Activated T-cell treated with anti-CD3 and anti-CD28 coated beads, Interleukin-2, amount 50 U/mL, for 4 hours (primary cell): Measurements from ENCODE around the gene NOS1AP. TPM values are rescaled to one million over a fixed set of nuclear protein-coding genes. Genes with fewer than 3 reads are reported as not detected.

Experiments
- ATAC-seq, 2 donors: fragments of 200-7000 bp; cut with Tn5 transposase; one replicate each; pipeline ENCODE4 v1.10.0; 2021
- DNase-seq: peaks from one replicate; pipeline ENCODE4 v3.0.0-alpha.2; 2020
- H3K27me3 Mint-ChIP-seq: one replicate; pipeline ENCODE4 v1.8.0; 2021; ENCODE audit warnings: low read depth, mixed read lengths
- H3K36me3 Mint-ChIP-seq: one replicate; pipeline ENCODE4 v1.8.0; 2022; ENCODE audit warnings: mixed read lengths; ENCODE audit not compliant: insufficient read depth
- H3K4me1 Mint-ChIP-seq: one replicate; pipeline ENCODE4 v1.8.0; 2021; ENCODE audit warnings: low read depth, mixed read lengths
- H3K4me3 Mint-ChIP-seq: one replicate; pipeline ENCODE4 v1.8.0; 2021; ENCODE audit warnings: mild to moderate bottlenecking, moderate library complexity, mixed read lengths
- H3K9me3 Mint-ChIP-seq: one replicate; pipeline ENCODE4 v1.8.0; 2021; ENCODE audit warnings: mixed read lengths
- total RNA-seq, 3 donors: library from RNA; stranded (reverse); gene quantifications; one replicate each; pipeline ENCODE4 v1.2.1, GENCODE V29; 2021

NOS1AP gene
- total RNA-seq, 3 donors from 2014 or later: 0.05 to 0.37 (median 0.13) TPM

- Mint-ChIP-seq H3K36me3 (no peaks in the 10 kb centered on the region), H3K4me1 (no peaks in the 10 kb centered on the region), H3K4me3 (no peak overlapping the region), H3K27me3 (peaks cover 18% of the 10 kb centered on the region), H3K9me3 (no peaks in the 10 kb centered on the region)
- DNase-seq (no peak), ATAC-seq (no peak)
Measured at GRCh38 chr1:162234571-162234970, 165.1 kb downstream of the NOS1AP start.

GRCh38 chr1:162235241-162235800 lies 165.8 kb downstream of the NOS1AP start:
- no peak for ATAC-seq
- H3K27me3 Mint-ChIP-seq: peaks cover 20% of the 10 kb centered on the region
- H3K36me3 Mint-ChIP-seq: no peaks in the 10 kb centered on the region
- DNase-seq: no peak
- H3K4me3 Mint-ChIP-seq: no peak overlapping the region
- no peaks in the 10 kb centered on the region for H3K9me3 Mint-ChIP-seq
- H3K4me1 Mint-ChIP-seq: no peaks in the 10 kb centered on the region

- Mint-ChIP-seq H3K4me3 (no peak overlapping the region), H3K9me3 (no peaks in the 10 kb centered on the region), H3K36me3 (no peaks in the 10 kb centered on the region), H3K27me3 (peaks cover 23% of the 10 kb centered on the region), H3K4me1 (no peaks in the 10 kb centered on the region)
- ATAC-seq (no peak), DNase-seq (no peak)
Measured at GRCh38 chr1:162236201-162236600, 166.7 kb downstream of the NOS1AP start.

- no peaks in the 10 kb centered on the region for H3K36me3 Mint-ChIP-seq
- peaks cover 24% of the 10 kb centered on the region for H3K27me3 Mint-ChIP-seq
- H3K4me1 Mint-ChIP-seq: no peaks in the 10 kb centered on the region
- no peak overlapping the region for H3K4me3 Mint-ChIP-seq
- DNase-seq (no peak), ATAC-seq (no peak)
- no peaks in the 10 kb centered on the region for H3K9me3 Mint-ChIP-seq
Measured at GRCh38 chr1:162236618-162237017, 167.1 kb downstream of the NOS1AP start.

GRCh38 chr1:162240577-162240976 lies 171.1 kb downstream of the NOS1AP start:
- Mint-ChIP-seq H3K4me3 (no peak overlapping the region), H3K9me3 (no peaks in the 10 kb centered on the region), H3K27me3 (peaks cover 16% of the 10 kb centered on the region), H3K36me3 (no peaks in the 10 kb centered on the region), H3K4me1 (no peaks in the 10 kb centered on the region)
- ATAC-seq: no peak
- DNase-seq: no peak

GRCh38 chr1:162242804-162243203 lies 173.3 kb downstream of the NOS1AP start:
- Mint-ChIP-seq H3K9me3 (no peaks in the 10 kb centered on the region), H3K27me3 (peaks cover 11% of the 10 kb centered on the region), H3K36me3 (no peaks in the 10 kb centered on the region), H3K4me3 (no peak overlapping the region), H3K4me1 (no peaks in the 10 kb centered on the region)
- DNase-seq (no peak), ATAC-seq (no peak)

GRCh38 chr1:162248854-162249535 lies 179.5 kb downstream of the NOS1AP start:
- Mint-ChIP-seq H3K9me3 (no peaks in the 10 kb centered on the region), H3K36me3 (no peaks in the 10 kb centered on the region), H3K27me3 (no peaks in the 10 kb centered on the region), H3K4me3 (no peak overlapping the region), H3K4me1 (no peaks in the 10 kb centered on the region)
- ATAC-seq (no peak), DNase-seq (no peak)

GRCh38 chr1:162250004-162250730 lies 180.7 kb downstream of the NOS1AP start:
- DNase-seq (no peak), ATAC-seq (no peak)
- Mint-ChIP-seq H3K4me3 (no peak overlapping the region), H3K27me3 (peaks cover 6% of the 10 kb centered on the region), H3K9me3 (no peaks in the 10 kb centered on the region), H3K36me3 (no peaks in the 10 kb centered on the region), H3K4me1 (no peaks in the 10 kb centered on the region)

GRCh38 chr1:162251102-162251501 lies 181.6 kb downstream of the NOS1AP start:
- Mint-ChIP-seq H3K36me3 (no peaks in the 10 kb centered on the region), H3K27me3 (peaks cover 6% of the 10 kb centered on the region)

GRCh38 chr1:162252214-162252613 lies 182.7 kb downstream of the NOS1AP start:
- DNase-seq (no peak), ATAC-seq (no peak)
- Mint-ChIP-seq H3K9me3 (no peaks in the 10 kb centered on the region), H3K27me3 (peaks cover 15% of the 10 kb centered on the region), H3K4me3 (no peak overlapping the region), H3K36me3 (no peaks in the 10 kb centered on the region), H3K4me1 (no peaks in the 10 kb centered on the region)

More at GRCh38 chr1:162251102-162251501, 181.6 kb downstream of the NOS1AP start:
- ATAC-seq (no peak), DNase-seq (no peak)
- Mint-ChIP-seq H3K4me1 (no peaks in the 10 kb centered on the region), H3K4me3 (no peak overlapping the region), H3K9me3 (no peaks in the 10 kb centered on the region)

- no peaks in the 10 kb centered on the region for H3K4me1 Mint-ChIP-seq
- ATAC-seq (no peak), DNase-seq (no peak)
- H3K36me3 Mint-ChIP-seq: no peaks in the 10 kb centered on the region
- H3K9me3 Mint-ChIP-seq: no peaks in the 10 kb centered on the region
- peaks cover 19% of the 10 kb centered on the region for H3K27me3 Mint-ChIP-seq
- H3K4me3 Mint-ChIP-seq: no peak overlapping the region
Measured at GRCh38 chr1:162253790-162254189, 184.3 kb downstream of the NOS1AP start.

- H3K27me3 Mint-ChIP-seq: peaks cover 22% of the 10 kb centered on the region
Measured at GRCh38 chr1:162256287-162256686, 186.8 kb downstream of the NOS1AP start.

GRCh38 chr1:162258394-162258793 lies 188.9 kb downstream of the NOS1AP start:
- Mint-ChIP-seq H3K4me1 (no peaks in the 10 kb centered on the region), H3K27me3 (peaks cover 32% of the 10 kb centered on the region), H3K36me3 (no peaks in the 10 kb centered on the region), H3K9me3 (no peaks in the 10 kb centered on the region), H3K4me3 (no peak overlapping the region)
- no peak for DNase-seq
- no peak for ATAC-seq

More at GRCh38 chr1:162256287-162256686, 186.8 kb downstream of the NOS1AP start:
- no peaks in the 10 kb centered on the region for H3K4me1 Mint-ChIP-seq
- H3K4me3 Mint-ChIP-seq: no peak overlapping the region
- no peak for ATAC-seq
- no peaks in the 10 kb centered on the region for H3K9me3 Mint-ChIP-seq
- no peaks in the 10 kb centered on the region for H3K36me3 Mint-ChIP-seq
- DNase-seq: no peak

- Mint-ChIP-seq H3K4me3 (no peak overlapping the region), H3K4me1 (no peaks in the 10 kb centered on the region), H3K27me3 (peaks cover 26% of the 10 kb centered on the region), H3K36me3 (no peaks in the 10 kb centered on the region), H3K9me3 (no peaks in the 10 kb centered on the region)
- no peak for ATAC-seq
- no peak for DNase-seq
Measured at GRCh38 chr1:162259894-162260455, 190.5 kb downstream of the NOS1AP start.
